K562 (cell line): Measurements from ENCODE around the gene FHIT. TPM values are rescaled to one million over a fixed set of nuclear protein-coding genes. Genes with fewer than 3 reads are reported as not detected.

Experiments
- CHD4 ChIP-seq: fragments of 200-600 bp; sonication (generic); IDR thresholded peaks from 3 replicates; pipeline ENCODE4 v1.6.1; 2012; ENCODE audit warnings: low read depth, mild to moderate bottlenecking, mixed read lengths, low read length, inconsistent platforms; ENCODE audit not compliant: insufficient read depth, insufficient replicate concordance, poor library complexity, severe bottlenecking
- ELF4 ChIP-seq: fragments of 450-650 bp; formaldehyde crosslinking; IDR thresholded peaks from 2 replicates; pipeline ENCODE4 v1.4.0; 2022; ENCODE audit warnings: missing genetic modification characterization
- IFI16 ChIP-seq: fragments of 250-450 bp; sonication (Bioruptor Pico); IDR thresholded peaks from 2 replicates; pipeline ENCODE4 v2.1.2; 2022; ENCODE audit warnings: mild to moderate bottlenecking, inconsistent platforms
- KLF1 ChIP-seq: fragments of 450-650 bp; IDR thresholded peaks from 2 replicates; pipeline ENCODE4 v1.6.1; 2016; ENCODE audit warnings: missing genetic modification characterization, missing compliant biosample characterization
- MXD1 ChIP-seq: fragments of 250-450 bp; sonication (Bioruptor Pico); IDR thresholded peaks from 2 replicates; pipeline ENCODE4 v1.8.0; 2021; ENCODE audit warnings: borderline replicate concordance, mild to moderate bottlenecking, moderate library complexity; ENCODE audit not compliant: poor library complexity, severe bottlenecking
- NFATC3 ChIP-seq: fragments of 450-650 bp; IDR thresholded peaks from 2 replicates; pipeline ENCODE4 v1.6.1; 2017; ENCODE audit warnings: mild to moderate bottlenecking
- NFE2 ChIP-seq: IDR thresholded peaks from 2 replicates; pipeline ENCODE4 v1.6.1; 2014; ENCODE audit warnings: antibody characterized with exemption, low read depth
- RBFOX2 ChIP-seq: fragments of 200-400 bp; formaldehyde crosslinking; IDR thresholded peaks from 2 replicates; pipeline ENCODE4 v1.6.1; 2017; ENCODE audit warnings: low read depth, mild to moderate bottlenecking, low read length, moderate library complexity
- SMARCA5 ChIP-seq: fragments of 450-650 bp; IDR thresholded peaks from 2 replicates; pipeline ENCODE4 v1.6.1; 2016
- STAT5B ChIP-seq: fragments of 250-450 bp; sonication (Bioruptor Pico); IDR thresholded peaks from 2 replicates; pipeline ENCODE4 v1.8.0; 2021; ENCODE audit warnings: mild to moderate bottlenecking, inconsistent platforms
- TARDBP ChIP-seq: fragments of 450-650 bp; IDR thresholded peaks from 2 replicates; pipeline ENCODE4 v1.6.1; 2016
- THRAP3 ChIP-seq: fragments of 450-650 bp; IDR thresholded peaks from 2 replicates; pipeline ENCODE4 v1.6.1; 2016; ENCODE audit warnings: mild to moderate bottlenecking, inconsistent platforms, borderline replicate concordance
- ZHX1 ChIP-seq: fragments of 150-350 bp; conservative IDR thresholded peaks from 2 replicates; pipeline ENCODE4 v1.6.1; 2014; ENCODE audit warnings: low read length
- polyA plus RNA-seq, 8 experiments: library from polyadenylated mRNA; depleted of rRNA in 4 of 8; stranded (reverse) in 5 of 8; unstranded in 3 of 8; fragments of >200 nt; fragmentation: Nextera tagmentation in 2 of 8; fragmentation: Illumina TruSeq in 1 of 8; extraction: Ambion mirVana in 2 of 8; extraction: Trizol in 1 of 8; gene quantifications; 2 replicates each; pipeline versions ENCODE4 v1.2.1 to v1.2.3, GENCODE V29; 2011 to 2014; ENCODE audit warnings: inconsistent platforms in 1 of 8, missing spikeins in 1 of 8
- total RNA-seq, 7 experiments: library from RNA; depleted of rRNA in 6 of 7; stranded (reverse); fragments of >200 nt in 6 of 7; fragmentation: Illumina TruSeq in 2 of 7; extraction: Trizol in 2 of 7; gene quantifications; 2 replicates each; pipeline versions ENCODE4 v1.2.1 to v1.2.3, GENCODE V29; 2011 to 2021; ENCODE audit warnings: low replicate concordance in 1 of 7
- TF ChIP-seq, protein P1 (sequence below): fragments of 200-400 bp; formaldehyde crosslinking; IDR thresholded peaks from 2 replicates; pipeline ENCODE4 v1.6.1; 2017; ENCODE audit warnings: mild to moderate bottlenecking, low read depth, low read length, moderate library complexity
- TF ChIP-seq, protein P2 (sequence below), 3 experiments: fragments of 200-800 bp in 1 of 3; fragments of 250-450 bp in 1 of 3; fragments of 450-650 bp in 1 of 3; sonication (Bioruptor Pico) in 1 of 3; sonication (Bioruptor generic) in 1 of 3; formaldehyde crosslinking in 1 of 3; IDR thresholded peaks; 2 replicates each; pipeline versions ENCODE4 v1.6.1 to v1.8.0; 2016 to 2022; ENCODE audit warnings: mild to moderate bottlenecking in 2 of 3, missing genetic modification characterization in 2 of 3, missing compliant biosample characterization in 1 of 3, moderate library complexity in 1 of 3
- TF ChIP-seq, protein P3 (sequence below): fragments of 250-450 bp; sonication (Bioruptor Pico); IDR thresholded peaks from 2 replicates; pipeline ENCODE4 v1.5.1; 2021; ENCODE audit warnings: mild to moderate bottlenecking
- TF ChIP-seq, protein P4 (sequence below): sonication (generic); IDR thresholded peaks from 2 replicates; pipeline ENCODE4 v1.6.1; 2016

Gene FHIT
- total and polyA plus RNA-seq, 9 of the 15 experiments (the other 6 are each of a cell fraction or from before 2014, with no cell fraction given) = 1.7 to 9.1 (median 4.3) TPM

DNA sequence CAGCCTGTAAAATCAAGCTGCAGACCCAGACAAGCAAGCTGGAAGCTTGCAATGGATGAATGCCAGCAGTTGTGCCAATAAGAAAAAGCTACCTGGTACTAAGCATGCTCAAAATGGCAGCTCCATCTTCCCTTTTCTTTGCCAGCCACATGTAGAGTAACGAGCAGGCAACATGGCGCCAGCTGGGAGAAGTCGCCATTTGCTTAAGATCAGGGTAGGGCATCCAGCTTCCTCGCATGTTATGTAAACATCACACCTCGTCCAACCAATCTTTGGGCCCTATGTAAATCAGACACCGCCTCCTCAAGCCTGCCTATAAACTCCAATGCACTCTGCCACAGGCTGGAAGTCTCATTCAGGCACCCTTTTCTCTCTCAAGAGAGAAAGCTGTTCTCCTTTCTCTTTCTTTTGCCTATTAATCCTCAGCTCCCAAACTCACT, 973.9 kb downstream of the FHIT start (continued):
- TF ChIP-seq, protein P1, sequence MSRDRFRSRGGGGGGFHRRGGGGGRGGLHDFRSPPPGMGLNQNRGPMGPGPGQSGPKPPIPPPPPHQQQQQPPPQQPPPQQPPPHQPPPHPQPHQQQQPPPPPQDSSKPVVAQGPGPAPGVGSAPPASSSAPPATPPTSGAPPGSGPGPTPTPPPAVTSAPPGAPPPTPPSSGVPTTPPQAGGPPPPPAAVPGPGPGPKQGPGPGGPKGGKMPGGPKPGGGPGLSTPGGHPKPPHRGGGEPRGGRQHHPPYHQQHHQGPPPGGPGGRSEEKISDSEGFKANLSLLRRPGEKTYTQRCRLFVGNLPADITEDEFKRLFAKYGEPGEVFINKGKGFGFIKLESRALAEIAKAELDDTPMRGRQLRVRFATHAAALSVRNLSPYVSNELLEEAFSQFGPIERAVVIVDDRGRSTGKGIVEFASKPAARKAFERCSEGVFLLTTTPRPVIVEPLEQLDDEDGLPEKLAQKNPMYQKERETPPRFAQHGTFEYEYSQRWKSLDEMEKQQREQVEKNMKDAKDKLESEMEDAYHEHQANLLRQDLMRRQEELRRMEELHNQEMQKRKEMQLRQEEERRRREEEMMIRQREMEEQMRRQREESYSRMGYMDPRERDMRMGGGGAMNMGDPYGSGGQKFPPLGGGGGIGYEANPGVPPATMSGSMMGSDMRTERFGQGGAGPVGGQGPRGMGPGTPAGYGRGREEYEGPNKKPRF = no peak
- no peak for TF ChIP-seq IFI16 (CRISPR knock-in tag)
- TF ChIP-seq ZHX1 = no peak; the same call in 1 of the 2 replicates
- TF ChIP-seq NFE2 = no peak
- TF ChIP-seq KLF1 (tag) = no peak
- TF ChIP-seq RBFOX2 = peak; percentile 59
- TF ChIP-seq, protein P2, sequence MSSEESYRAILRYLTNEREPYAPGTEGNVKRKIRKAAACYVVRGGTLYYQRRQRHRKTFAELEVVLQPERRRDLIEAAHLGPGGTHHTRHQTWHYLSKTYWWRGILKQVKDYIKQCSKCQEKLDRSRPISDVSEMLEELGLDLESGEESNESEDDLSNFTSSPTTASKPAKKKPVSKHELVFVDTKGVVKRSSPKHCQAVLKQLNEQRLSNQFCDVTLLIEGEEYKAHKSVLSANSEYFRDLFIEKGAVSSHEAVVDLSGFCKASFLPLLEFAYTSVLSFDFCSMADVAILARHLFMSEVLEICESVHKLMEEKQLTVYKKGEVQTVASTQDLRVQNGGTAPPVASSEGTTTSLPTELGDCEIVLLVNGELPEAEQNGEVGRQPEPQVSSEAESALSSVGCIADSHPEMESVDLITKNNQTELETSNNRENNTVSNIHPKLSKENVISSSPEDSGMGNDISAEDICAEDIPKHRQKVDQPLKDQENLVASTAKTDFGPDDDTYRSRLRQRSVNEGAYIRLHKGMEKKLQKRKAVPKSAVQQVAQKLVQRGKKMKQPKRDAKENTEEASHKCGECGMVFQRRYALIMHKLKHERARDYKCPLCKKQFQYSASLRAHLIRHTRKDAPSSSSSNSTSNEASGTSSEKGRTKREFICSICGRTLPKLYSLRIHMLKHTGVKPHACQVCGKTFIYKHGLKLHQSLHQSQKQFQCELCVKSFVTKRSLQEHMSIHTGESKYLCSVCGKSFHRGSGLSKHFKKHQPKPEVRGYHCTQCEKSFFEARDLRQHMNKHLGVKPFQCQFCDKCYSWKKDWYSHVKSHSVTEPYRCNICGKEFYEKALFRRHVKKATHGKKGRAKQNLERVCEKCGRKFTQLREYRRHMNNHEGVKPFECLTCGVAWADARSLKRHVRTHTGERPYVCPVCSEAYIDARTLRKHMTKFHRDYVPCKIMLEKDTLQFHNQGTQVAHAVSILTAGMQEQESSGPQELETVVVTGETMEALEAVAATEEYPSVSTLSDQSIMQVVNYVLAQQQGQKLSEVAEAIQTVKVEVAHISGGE (CRISPR knock-in tag; IDR thresholded peaks at IDR 0.05) = no peak; a peak in 1 of 6 replicates
- no peak for TF ChIP-seq SMARCA5
- TF ChIP-seq NFATC3 = no peak
- TF ChIP-seq THRAP3 = no peak
- no peak for TF ChIP-seq STAT5B (CRISPR knock-in tag)
- TF ChIP-seq TARDBP = no peak
- TF ChIP-seq, protein P3, sequence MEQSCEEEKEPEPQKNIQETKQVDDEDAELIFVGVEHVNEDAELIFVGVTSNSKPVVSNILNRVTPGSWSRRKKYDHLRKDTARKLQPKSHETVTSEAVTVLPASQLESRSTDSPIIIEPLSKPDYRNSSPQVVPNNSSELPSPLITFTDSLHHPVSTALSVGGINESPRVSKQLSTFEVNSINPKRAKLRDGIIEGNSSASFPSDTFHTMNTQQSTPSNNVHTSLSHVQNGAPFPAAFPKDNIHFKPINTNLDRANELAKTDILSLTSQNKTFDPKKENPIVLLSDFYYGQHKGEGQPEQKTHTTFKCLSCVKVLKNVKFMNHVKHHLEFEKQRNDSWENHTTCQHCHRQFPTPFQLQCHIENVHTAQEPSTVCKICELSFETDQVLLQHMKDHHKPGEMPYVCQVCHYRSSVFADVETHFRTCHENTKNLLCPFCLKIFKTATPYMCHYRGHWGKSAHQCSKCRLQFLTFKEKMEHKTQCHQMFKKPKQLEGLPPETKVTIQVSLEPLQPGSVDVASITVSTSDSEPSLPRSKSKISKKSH (CRISPR knock-in tag) = no peak
- TF ChIP-seq ELF4 (CRISPR knock-in tag) = no peak
- no peak for TF ChIP-seq CHD4
- TF ChIP-seq, protein P4, sequence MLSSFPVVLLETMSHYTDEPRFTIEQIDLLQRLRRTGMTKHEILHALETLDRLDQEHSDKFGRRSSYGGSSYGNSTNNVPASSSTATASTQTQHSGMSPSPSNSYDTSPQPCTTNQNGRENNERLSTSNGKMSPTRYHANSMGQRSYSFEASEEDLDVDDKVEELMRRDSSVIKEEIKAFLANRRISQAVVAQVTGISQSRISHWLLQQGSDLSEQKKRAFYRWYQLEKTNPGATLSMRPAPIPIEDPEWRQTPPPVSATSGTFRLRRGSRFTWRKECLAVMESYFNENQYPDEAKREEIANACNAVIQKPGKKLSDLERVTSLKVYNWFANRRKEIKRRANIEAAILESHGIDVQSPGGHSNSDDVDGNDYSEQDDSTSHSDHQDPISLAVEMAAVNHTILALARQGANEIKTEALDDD = no peak
- TF ChIP-seq MXD1 (CRISPR knock-in tag) = no peak
